Measurements from ENCODE around the gene PAX5. TPM values are rescaled to one million over a fixed set of nuclear protein-coding genes. Genes with fewer than 3 reads are reported as not detected.

The PAX5 gene
- total and polyA plus RNA-seq, 2 experiments from 2014 or later = not detected

DNA sequence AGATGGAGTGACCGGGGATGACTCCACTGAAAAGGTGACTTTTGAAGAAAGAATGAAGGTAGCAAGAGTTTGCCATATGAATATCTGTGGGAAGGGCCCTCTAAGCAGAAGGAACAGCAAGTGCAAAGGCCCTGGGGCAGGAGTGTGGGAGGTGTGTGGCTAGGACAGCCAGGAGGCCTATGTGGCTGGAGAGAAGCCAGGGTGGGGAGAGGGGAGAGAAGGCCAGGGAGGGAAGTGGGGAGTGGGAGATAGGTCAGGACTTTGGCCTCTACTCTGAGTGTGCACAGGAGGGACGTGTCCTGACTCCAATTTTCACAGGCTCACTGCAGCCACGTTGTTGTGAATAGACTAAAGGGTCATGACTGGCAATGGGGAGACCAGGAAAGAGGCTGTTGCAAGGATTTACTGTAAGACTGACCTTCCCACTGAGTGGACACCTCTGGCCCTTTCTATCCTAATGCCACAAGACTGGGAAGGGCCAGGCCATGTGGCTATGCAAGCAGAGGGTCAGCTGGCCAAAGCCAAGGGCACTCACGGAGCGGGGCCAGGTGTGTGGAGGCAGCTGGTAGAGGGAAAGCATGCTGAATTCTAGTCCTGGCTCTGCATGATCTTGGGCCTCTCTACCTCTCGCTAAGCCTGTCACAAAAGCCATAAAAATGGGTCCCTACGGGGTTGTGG, 172.4 kb downstream of the PAX5 start:
- no peaks in the 10 kb centered on the region for H3K36me3 ChIP-seq (ENCODE audit: low read depth)
- no peak overlapping the region for H3K4me2 ChIP-seq (ENCODE audit: unreplicated experiment)
- no peaks in the 10 kb centered on the region for H3K4me1 ChIP-seq (ENCODE audit: insufficient read depth)
- no peak overlapping the region for H3K4me3 ChIP-seq
- DNase-seq = no peak
- H3K27me3 ChIP-seq (replicated peaks; ENCODE audit: insufficient read depth) = peaks cover 57% of the 10 kb centered on the region
- H3K79me2 ChIP-seq (ENCODE audit: insufficient read depth) = no peaks in the 10 kb centered on the region
- in situ Hi-C loops (cut with MboI) = loop anchor here (10.0 kb wide), 1 partner anchor 403 kb away; no protein-coding TSS in a partner anchor
- WGBS, 2 experiments (ENCODE audit: low coverage in 1 of 2, low lambda C conversion rate in 2 of 2, missing lambda C conversion rate in 2 of 2) = 43 to 52% methylated on average over 7 of the region's 7 CpGs
- no peaks in the 10 kb centered on the region for H4K20me1 ChIP-seq (ENCODE audit: insufficient read depth)
- no peak for TF ChIP-seq EZH2phosphoT487 (IDR thresholded peaks at IDR 0.05; ENCODE audit: insufficient read depth, low read depth)
- TF ChIP-seq EZH2 (IDR thresholded peaks at IDR 0.05; ENCODE audit: insufficient read depth, poor library complexity, severe bottlenecking) = no peak
- no peak overlapping the region for H3K9ac ChIP-seq
- H3F3A ChIP-seq (ENCODE audit: insufficient read depth) = no peaks in the 10 kb centered on the region
- no peaks in the 10 kb centered on the region for H3K9me3 ChIP-seq (ENCODE audit: low read depth)
- H2AFZ ChIP-seq = no peak overlapping the region
- H3K27ac ChIP-seq = no peak overlapping the region
- H3K9me2 ChIP-seq (ENCODE audit: insufficient read depth) = no peaks in the 10 kb centered on the region

DNA sequence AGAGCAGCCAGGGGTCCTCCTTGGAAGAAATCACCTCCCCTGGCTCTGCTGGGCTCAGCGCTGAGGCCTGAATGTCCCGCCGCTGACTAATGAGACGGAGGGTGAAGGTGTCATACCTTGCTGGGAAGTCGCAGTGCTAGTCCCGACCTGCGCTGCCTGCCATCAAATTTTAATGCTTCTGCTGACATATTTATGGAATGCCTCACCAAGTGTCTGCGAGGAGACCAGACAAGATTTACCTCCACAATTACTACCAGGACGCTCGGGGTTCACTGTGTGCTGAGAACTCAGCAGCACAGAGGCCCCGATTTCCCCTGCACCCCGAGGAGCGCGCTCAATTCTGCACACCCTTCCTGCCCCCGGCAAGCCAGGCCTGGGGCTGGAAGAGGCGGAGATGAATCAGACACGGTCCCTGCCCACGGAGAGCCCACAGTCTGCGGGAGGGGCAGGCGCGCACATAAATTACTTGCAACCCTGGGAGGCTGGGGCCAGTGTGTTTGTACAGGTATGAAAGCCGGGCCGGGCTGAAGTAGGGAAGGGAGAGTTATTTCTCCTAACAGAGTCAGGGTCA, 175.2 kb downstream of the PAX5 start:
- Histone ChIP-seq H3K79me2 (ENCODE audit: insufficient read depth) (no peaks in the 10 kb centered on the region), H3K27me3 (replicated peaks; ENCODE audit: insufficient read depth) (peaks cover 62% of the 10 kb centered on the region), H3K9me3 (ENCODE audit: low read depth) (no peaks in the 10 kb centered on the region), H3F3A (ENCODE audit: insufficient read depth) (no peaks in the 10 kb centered on the region), H3K4me1 (ENCODE audit: insufficient read depth) (no peaks in the 10 kb centered on the region), H3K27ac (no peak overlapping the region), H2AFZ (no peak overlapping the region), H3K9ac (no peak overlapping the region), H3K4me2 (ENCODE audit: unreplicated experiment) (no peak overlapping the region), H3K4me3 (no peak overlapping the region), H3K9me2 (ENCODE audit: insufficient read depth) (no peaks in the 10 kb centered on the region), H3K36me3 (ENCODE audit: low read depth) (no peaks in the 10 kb centered on the region), H4K20me1 (ENCODE audit: insufficient read depth) (no peaks in the 10 kb centered on the region)
- 22 to 24% methylated on average over 22 to 23 of the region's 23 CpGs for WGBS, 2 experiments (ENCODE audit: low coverage in 1 of 2, low lambda C conversion rate in 2 of 2, missing lambda C conversion rate in 2 of 2)
- peak; percentile 27 for DNase-seq
- no peak for TF ChIP-seq EZH2phosphoT487 (IDR thresholded peaks at IDR 0.05; ENCODE audit: insufficient read depth, low read depth)
- TF ChIP-seq EZH2 (IDR thresholded peaks at IDR 0.05; ENCODE audit: insufficient read depth, poor library complexity, severe bottlenecking) = peak; percentile 26
- in situ Hi-C loops (cut with MboI) = no loop called here

DNA sequence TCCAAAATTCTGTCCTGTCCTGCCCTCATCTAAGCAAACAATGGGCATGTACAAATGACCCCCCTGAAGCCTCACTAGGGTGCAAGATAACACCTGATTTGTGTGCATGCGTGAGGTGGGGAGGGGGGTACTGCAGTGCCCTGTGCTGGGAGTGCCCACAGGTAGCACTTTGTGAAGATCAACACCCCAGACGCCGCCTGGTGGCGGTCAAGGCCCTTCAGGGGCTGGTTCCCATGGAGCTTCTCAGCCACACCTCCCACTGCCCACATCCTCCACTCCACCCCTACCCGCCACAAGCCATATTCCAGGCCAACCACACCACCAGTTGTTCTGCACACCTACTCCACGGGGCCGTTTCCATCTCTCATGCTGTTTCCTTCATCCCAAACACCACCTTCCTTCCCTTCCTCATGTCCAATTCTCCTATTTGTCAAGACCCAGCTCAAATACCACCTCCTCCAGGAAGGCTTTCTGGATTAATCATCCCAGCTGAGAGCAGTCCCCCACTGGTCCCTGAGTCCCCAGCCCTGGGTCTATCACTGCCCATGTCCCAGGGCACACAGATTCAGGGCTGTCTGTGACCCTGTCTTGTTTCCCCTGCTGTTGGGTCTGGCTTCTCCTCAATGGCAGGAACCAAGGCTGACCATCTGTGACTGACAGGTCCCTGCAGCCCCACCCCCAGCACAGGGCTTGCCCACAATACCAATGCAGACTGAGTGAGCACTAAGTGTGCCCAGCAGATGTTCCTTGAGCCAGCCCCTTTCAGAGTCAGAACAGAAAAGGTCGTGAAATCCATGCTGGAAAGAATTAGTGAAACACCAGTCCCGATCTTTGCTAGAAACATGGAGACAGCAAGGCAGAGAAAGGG, 178.4 kb downstream of the PAX5 start:
- Histone ChIP-seq H3K9ac (no peak overlapping the region), H3K4me3 (no peak overlapping the region), H2AFZ (no peak overlapping the region), H3K9me3 (ENCODE audit: low read depth) (no peaks in the 10 kb centered on the region), H3K79me2 (ENCODE audit: insufficient read depth) (no peaks in the 10 kb centered on the region), H3K9me2 (ENCODE audit: insufficient read depth) (no peaks in the 10 kb centered on the region), H3K4me1 (ENCODE audit: insufficient read depth) (no peaks in the 10 kb centered on the region), H3K27ac (no peak overlapping the region), H3K4me2 (ENCODE audit: unreplicated experiment) (no peak overlapping the region), H3K27me3 (replicated peaks; ENCODE audit: insufficient read depth) (peaks cover 87% of the 10 kb centered on the region), H3F3A (ENCODE audit: insufficient read depth) (no peaks in the 10 kb centered on the region), H4K20me1 (ENCODE audit: insufficient read depth) (no peaks in the 10 kb centered on the region), H3K36me3 (ENCODE audit: low read depth) (no peaks in the 10 kb centered on the region)
- peak; percentile 17 for DNase-seq
- WGBS, 2 experiments (ENCODE audit: low coverage in 1 of 2, low lambda C conversion rate in 2 of 2, missing lambda C conversion rate in 2 of 2) = 31 to 35% methylated on average over 9 of the region's 9 CpGs
- no peak for TF ChIP-seq EZH2phosphoT487 (IDR thresholded peaks at IDR 0.05; ENCODE audit: insufficient read depth, low read depth)
- no peak for TF ChIP-seq EZH2 (IDR thresholded peaks at IDR 0.05; ENCODE audit: insufficient read depth, poor library complexity, severe bottlenecking)
- in situ Hi-C loops (cut with MboI) = no loop called here

DNA sequence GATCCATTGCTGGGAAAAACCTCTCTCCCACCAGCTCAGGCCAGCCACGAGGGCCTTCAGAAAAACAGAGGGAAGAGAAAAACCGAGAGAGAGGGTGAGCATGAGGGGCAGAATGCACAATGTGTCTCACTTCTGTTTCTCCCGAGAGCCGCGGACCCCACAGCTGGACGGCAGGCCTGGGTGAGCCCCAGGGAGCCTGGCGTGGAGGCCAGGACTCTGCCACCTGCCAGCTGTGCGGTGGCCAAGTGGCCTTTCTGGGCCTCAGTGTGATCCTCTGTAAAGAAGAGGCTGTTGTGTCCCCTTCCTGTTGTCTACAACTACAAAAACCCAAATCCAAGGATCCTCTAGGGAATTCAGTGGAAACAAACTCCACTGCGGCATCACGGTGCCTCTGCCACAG, 179.3 kb downstream of the PAX5 start:
- DNase-seq = no peak
- Histone ChIP-seq H3K9me3 (ENCODE audit: low read depth) (no peaks in the 10 kb centered on the region), H3K79me2 (ENCODE audit: insufficient read depth) (no peaks in the 10 kb centered on the region), H3K9ac (no peak overlapping the region), H3K4me1 (ENCODE audit: insufficient read depth) (no peaks in the 10 kb centered on the region), H2AFZ (no peak overlapping the region), H3K36me3 (ENCODE audit: low read depth) (no peaks in the 10 kb centered on the region), H3K27ac (no peak overlapping the region), H3K4me3 (no peak overlapping the region), H3K27me3 (replicated peaks; ENCODE audit: insufficient read depth) (peaks cover 78% of the 10 kb centered on the region), H4K20me1 (ENCODE audit: insufficient read depth) (no peaks in the 10 kb centered on the region), H3F3A (ENCODE audit: insufficient read depth) (no peaks in the 10 kb centered on the region), H3K4me2 (ENCODE audit: unreplicated experiment) (no peak overlapping the region), H3K9me2 (ENCODE audit: insufficient read depth) (no peaks in the 10 kb centered on the region)
- in situ Hi-C loops (cut with MboI) = no loop called here
- 44 to 45% methylated on average over 10 of the region's 10 CpGs for WGBS, 2 experiments (ENCODE audit: low coverage in 1 of 2, low lambda C conversion rate in 2 of 2, missing lambda C conversion rate in 2 of 2)
- no peak for TF ChIP-seq EZH2phosphoT487 (IDR thresholded peaks at IDR 0.05; ENCODE audit: insufficient read depth, low read depth)
- TF ChIP-seq EZH2 (IDR thresholded peaks at IDR 0.05; ENCODE audit: insufficient read depth, poor library complexity, severe bottlenecking) = no peak
